Smooth muscle cell (in vitro differentiated cells): ENCODE measurements around the gene ITM2B. TPM values are rescaled to one million over a fixed set of nuclear protein-coding genes. Genes with fewer than 3 reads are reported as not detected.

ENCODE experiments used
- DNase-seq: peaks from one replicate; lab custom pipeline; 2025; ENCODE audit not compliant: unreplicated experiment; lab: John Stamatoyannopoulos, UW
- H2AFZ ChIP-seq: fragments of 200-600 bp; sonication (generic); 2 replicates; pipeline ENCODE4 v1.6.0; 2016; ENCODE audit warnings: antibody characterized with exemption, low read depth, mild to moderate bottlenecking
- H3F3A ChIP-seq: fragments of 200-600 bp; sonication (generic); 2 replicates; pipeline ENCODE4 v1.6.0; 2017; ENCODE audit warnings: antibody characterized with exemption, low read depth
- H3K27ac ChIP-seq: fragments of 200-600 bp; sonication (generic); 2 replicates; pipeline ENCODE4 v1.5.1; 2016; ENCODE audit warnings: low read depth, mild to moderate bottlenecking
- H3K27me3 ChIP-seq: fragments of 200-600 bp; sonication (generic); 2 replicates; pipeline ENCODE4 v1.6.1; 2016; ENCODE audit warnings: low read depth, mild to moderate bottlenecking
- H3K36me3 ChIP-seq: fragments of 200-600 bp; sonication (generic); 2 replicates; pipeline ENCODE4 v1.5.1; 2016; ENCODE audit warnings: low read depth
- H3K4me1 ChIP-seq: fragments of 200-600 bp; sonication (generic); 2 replicates; pipeline ENCODE4 v1.5.1; 2016; ENCODE audit warnings: low read depth
- H3K4me2 ChIP-seq: fragments of 200-600 bp; sonication (generic); 2 replicates; pipeline ENCODE4 v1.6.0; 2016; ENCODE audit warnings: mild to moderate bottlenecking
- H3K4me3 ChIP-seq: fragments of 200-600 bp; sonication (generic); 2 replicates; pipeline ENCODE4 v1.5.1; 2016; ENCODE audit warnings: mild to moderate bottlenecking
- H3K79me2 ChIP-seq: fragments of 200-600 bp; sonication (generic); 2 replicates; pipeline ENCODE4 v1.6.0; 2016; ENCODE audit warnings: low read depth, mild to moderate bottlenecking
- H3K9ac ChIP-seq: fragments of 200-600 bp; sonication (generic); 2 replicates; pipeline ENCODE4 v1.6.0; 2016; ENCODE audit warnings: low read depth
- H3K9me3 ChIP-seq: fragments of 200-600 bp; sonication (generic); replicated peaks from 2 replicates; pipeline ENCODE4 v1.5.1; 2016; ENCODE audit warnings: low read depth
- H4K20me1 ChIP-seq: fragments of 200-600 bp; sonication (generic); 2 replicates; pipeline ENCODE4 v1.6.0; 2016; ENCODE audit warnings: low read depth
- CTCF ChIP-seq: fragments of 200-600 bp; sonication (generic); IDR thresholded peaks from 2 replicates; pipeline ENCODE4 v1.5.1; 2017; ENCODE audit warnings: borderline replicate concordance, mild to moderate bottlenecking, antibody characterized with exemption; ENCODE audit not compliant: insufficient read depth, poor library complexity, severe bottlenecking
- WGBS: methylation state at CpG from one replicate; pipeline ENCODE4 v1.1.7; 2016; ENCODE audit warnings: low lambda C conversion rate; 5-methylcytosine and 5-hydroxymethylcytosine counted together
- polyA plus RNA-seq: library from polyadenylated mRNA; unstranded; fragments of >200 nt; fragmentation: Nextera tagmentation; extraction: Ambion mirVana; gene quantifications from 2 replicates; pipeline ENCODE4 v1.2.1, GENCODE V29; 2016
- total RNA-seq: library from RNA; depleted of rRNA; stranded (reverse); fragments of >200 nt; gene quantifications from 2 replicates; pipeline ENCODE4 v1.2.3, GENCODE V29; 2014

The ITM2B gene
- total and polyA plus RNA-seq, 2 experiments from 2014 or later, result 397 to 557 TPM

GRCh38 chr13:48292650-48293049, 59.6 kb downstream of the ITM2B start:
- Histone ChIP-seq H3F3A (no peaks in the 10 kb centered on the region), H2AFZ (no peak overlapping the region), H3K9me3 (no peaks in the 10 kb centered on the region), H3K27me3 (peaks cover 64% of the 10 kb centered on the region), H3K4me2 (no peak overlapping the region), H3K4me3 (no peak overlapping the region), H3K27ac (no peak overlapping the region), H3K36me3 (no peaks in the 10 kb centered on the region), H3K9ac (no peak overlapping the region), H4K20me1 (no peaks in the 10 kb centered on the region), H3K79me2 (no peaks in the 10 kb centered on the region), H3K4me1 (no peaks in the 10 kb centered on the region)
- TF ChIP-seq CTCF, result no peak
- DNase-seq, result no peak
- WGBS, result 71% methylated on average over 4 of the region's 4 CpGs

- Histone ChIP-seq H3K27me3 (peaks cover 51% of the 10 kb centered on the region), H3K4me2 (no peak overlapping the region), H4K20me1 (no peaks in the 10 kb centered on the region), H3K4me3 (no peak overlapping the region), H3K27ac (no peak overlapping the region), H2AFZ (no peak overlapping the region), H3K4me1 (no peaks in the 10 kb centered on the region), H3F3A (no peaks in the 10 kb centered on the region), H3K79me2 (no peaks in the 10 kb centered on the region), H3K9ac (no peak overlapping the region), H3K36me3 (no peaks in the 10 kb centered on the region), H3K9me3 (no peaks in the 10 kb centered on the region)
- WGBS, result 90% methylated on average over 2 of the region's 2 CpGs
- no peak for TF ChIP-seq CTCF
- DNase-seq, result no peak
Observed at GRCh38 chr13:48294653-48295052, 61.6 kb downstream of the ITM2B start.

GRCh38 chr13:48295271-48295670, 62.3 kb downstream of the ITM2B start:
- no peak for TF ChIP-seq CTCF
- Histone ChIP-seq H4K20me1 (no peaks in the 10 kb centered on the region), H3F3A (no peaks in the 10 kb centered on the region), H3K4me1 (no peaks in the 10 kb centered on the region), H3K27ac (no peak overlapping the region), H3K27me3 (peaks cover 45% of the 10 kb centered on the region), H3K9me3 (no peaks in the 10 kb centered on the region), H3K4me2 (no peak overlapping the region), H3K79me2 (no peaks in the 10 kb centered on the region), H3K4me3 (no peak overlapping the region), H3K36me3 (no peaks in the 10 kb centered on the region), H3K9ac (no peak overlapping the region), H2AFZ (no peak overlapping the region)
- DNase-seq, result no peak
- 96% methylated on average over 1 of the region's 1 CpG for WGBS

GRCh38 chr13:48296528-48296927, 63.5 kb downstream of the ITM2B start:
- TF ChIP-seq CTCF, result no peak
- 87% methylated on average over 2 of the region's 2 CpGs for WGBS
- H3K36me3 ChIP-seq, result no peaks in the 10 kb centered on the region
- DNase-seq, result no peak
- peaks cover 35% of the 10 kb centered on the region for H3K27me3 ChIP-seq
- no peak overlapping the region for H3K27ac ChIP-seq
- H3K9me3 ChIP-seq, result no peaks in the 10 kb centered on the region
- no peaks in the 10 kb centered on the region for H3K4me1 ChIP-seq
- no peak overlapping the region for H3K4me3 ChIP-seq
- no peaks in the 10 kb centered on the region for H3F3A ChIP-seq
- no peak overlapping the region for H2AFZ ChIP-seq
- no peak overlapping the region for H3K9ac ChIP-seq
- no peak overlapping the region for H3K4me2 ChIP-seq
- no peaks in the 10 kb centered on the region for H3K79me2 ChIP-seq
- no peaks in the 10 kb centered on the region for H4K20me1 ChIP-seq
